Measurements from ENCODE around the gene DYSF.

Gene DYSF

GRCh38 chr2:71692621-71693277, 239.4 kb downstream of the DYSF start:
- no peak for TF ChIP-seq EZH2phosphoT487 (IDR thresholded peaks at IDR 0.05; ENCODE audit: low read depth)
- no peak for TF ChIP-seq CTCF (IDR thresholded peaks at IDR 0.05; ENCODE audit: low read depth, low read length)
- Histone ChIP-seq H3K79me2 (ENCODE audit: low read length) (no peaks in the 10 kb centered on the region), H3K4me2 (ENCODE audit: low read length) (no peak overlapping the region), H3K27ac (ENCODE audit: low read length) (no peak overlapping the region), H4K20me1 (ENCODE audit: insufficient read depth, low read length) (no peaks in the 10 kb centered on the region), H3K4me3 (ENCODE audit: low read length) (no peak overlapping the region), H3K9me3 (ENCODE audit: insufficient read depth, low read length) (no peaks in the 10 kb centered on the region), H3K36me3 (replicated peaks; ENCODE audit: low read depth, low read length) (no peaks in the 10 kb centered on the region), H3K27me3 (ENCODE audit: low read depth, low read length) (peaks cover 8% of the 10 kb centered on the region; the same call in 1 of the 2 replicates), H3K9ac (ENCODE audit: low read length) (no peak overlapping the region), H3K4me1 (ENCODE audit: low read length) (no peaks in the 10 kb centered on the region), H2AFZ (ENCODE audit: low read depth, low read length) (no peak overlapping the region)

- no peaks in the 10 kb centered on the region for H3K4me1 ChIP-seq (ENCODE audit: low read length)
- no peaks in the 10 kb centered on the region for H3K9me3 ChIP-seq (ENCODE audit: insufficient read depth, low read length)
- H4K20me1 ChIP-seq (ENCODE audit: insufficient read depth, low read length): no peaks in the 10 kb centered on the region
- no peak overlapping the region for H2AFZ ChIP-seq (ENCODE audit: low read depth, low read length)
- H3K79me2 ChIP-seq (ENCODE audit: low read length): no peaks in the 10 kb centered on the region
- H3K9ac ChIP-seq (ENCODE audit: low read length): no peak overlapping the region
- H3K4me3 ChIP-seq (ENCODE audit: low read length): no peak overlapping the region
- TF ChIP-seq CTCF (IDR thresholded peaks at IDR 0.05; ENCODE audit: low read depth, low read length): no peak
- TF ChIP-seq EZH2phosphoT487 (IDR thresholded peaks at IDR 0.05; ENCODE audit: low read depth): no peak
- no peak overlapping the region for H3K4me2 ChIP-seq (ENCODE audit: low read length)
- H3K27me3 ChIP-seq (ENCODE audit: low read depth, low read length): peaks cover 8% of the 10 kb centered on the region; the same call in 1 of the 2 replicates
- no peak overlapping the region for H3K27ac ChIP-seq (ENCODE audit: low read length)
- H3K36me3 ChIP-seq (replicated peaks; ENCODE audit: low read depth, low read length): no peaks in the 10 kb centered on the region
These were observed 240.2 kb downstream of the DYSF start for GRCh38 chr2:71693286-71694270.

- Histone ChIP-seq H3K9ac (ENCODE audit: low read length) (no peak overlapping the region), H3K36me3 (replicated peaks; ENCODE audit: low read depth, low read length) (no peaks in the 10 kb centered on the region), H3K4me1 (ENCODE audit: low read length) (no peaks in the 10 kb centered on the region), H3K4me3 (ENCODE audit: low read length) (no peak overlapping the region), H3K27ac (ENCODE audit: low read length) (no peak overlapping the region), H3K4me2 (ENCODE audit: low read length) (no peak overlapping the region), H3K79me2 (ENCODE audit: low read length) (no peaks in the 10 kb centered on the region), H4K20me1 (ENCODE audit: insufficient read depth, low read length) (no peaks in the 10 kb centered on the region), H2AFZ (ENCODE audit: low read depth, low read length) (no peak overlapping the region), H3K27me3 (ENCODE audit: low read depth, low read length) (peaks cover 8% of the 10 kb centered on the region; the same call in 1 of the 2 replicates), H3K9me3 (ENCODE audit: insufficient read depth, low read length) (no peaks in the 10 kb centered on the region)
- TF ChIP-seq EZH2phosphoT487 (IDR thresholded peaks at IDR 0.05; ENCODE audit: low read depth) (no peak), CTCF (IDR thresholded peaks at IDR 0.05; ENCODE audit: low read depth, low read length) (no peak)
These were observed 241.3 kb downstream of the DYSF start for GRCh38 chr2:71694501-71695234.
